H1 (cell line): Measurements from ENCODE around the gene GLIPR1. TPM values are rescaled to one million over a fixed set of nuclear protein-coding genes. Genes with fewer than 3 reads are reported as not detected.
A peak's percentile ranks its signal among the peaks of the same experiment; 100 is the strongest.
"Not testable (repeated sequence)": the region's sequence is repeated elsewhere in the genome, so short reads cannot be mapped to it uniquely, and the experiment has no call there.

Experiments used
- CTCF ChIA-PET: fragments of 300-600 bp; sonication (Branson Sonifier 250); formaldehyde crosslinking; loops from one replicate; lab custom pipeline; 2021; ENCODE audit not compliant: partially characterized antibody; lab: Charles Lee
- POLR2A ChIA-PET: fragments of 300-600 bp; sonication (Branson Sonifier 250); formaldehyde crosslinking; loops from one replicate; lab custom pipeline; 2021; ENCODE audit warnings: inconsistent platforms; ENCODE audit not compliant: partially characterized antibody; lab: Charles Lee
- DNase-seq, 2 experiments: peaks; one replicate each; pipeline versions ENCODE4 v3.0.0 to v3.0.0-alpha.2; 2010 to 2022; ENCODE audit warnings: low spot score in 2 of 2, low read depth in 1 of 2, mixed read lengths in 1 of 2
- FAIRE-seq: peaks from 2 replicates; lab custom pipeline; 2011; peaks lifted over from hg19 to GRCh38; lab: Jason Lieb, UNC
- H2AFZ ChIP-seq: 2 replicates; pipeline ENCODE4 v1.8.1; 2012; ENCODE audit warnings: low read length, inconsistent platforms
- H2AK5ac ChIP-seq: 2 replicates; pipeline ENCODE4 v1.6.1; 2013; ENCODE audit warnings: low read depth, low read length
- H2BK120ac ChIP-seq: replicated peaks from 2 replicates; pipeline ENCODE3; 2013; ENCODE audit warnings: low read depth, low read length, inconsistent platforms
- H2BK12ac ChIP-seq: 2 replicates; pipeline ENCODE4 v1.6.1; 2013; ENCODE audit warnings: low read depth, low read length
- H2BK15ac ChIP-seq: 2 replicates; pipeline ENCODE4 v1.6.1; 2013; ENCODE audit warnings: low read length
- H2BK20ac ChIP-seq: 2 replicates; pipeline ENCODE4 v1.6.1; 2013; ENCODE audit warnings: low read length
- H2BK5ac ChIP-seq: 2 replicates; pipeline ENCODE4 v1.6.1; 2013; ENCODE audit warnings: low read depth, low read length
- H3K14ac ChIP-seq: 2 replicates; pipeline ENCODE4 v1.6.1; 2013; ENCODE audit warnings: inconsistent platforms; ENCODE audit not compliant: insufficient read length
- H3K18ac ChIP-seq: 2 replicates; pipeline ENCODE4 v1.6.1; 2013; ENCODE audit warnings: low read length; ENCODE audit errors: extremely low read depth
- H3K23ac ChIP-seq: 2 replicates; pipeline ENCODE4 v1.6.1; 2013; ENCODE audit warnings: inconsistent platforms; ENCODE audit not compliant: insufficient read length
- H3K23me2 ChIP-seq: 2 replicates; pipeline ENCODE4 v1.6.1; 2013; ENCODE audit warnings: low read depth, low read length
- H3K27ac ChIP-seq: 2 replicates; pipeline ENCODE4 v1.6.1; 2011; ENCODE audit warnings: low read depth, low read length, inconsistent platforms
- H3K27me3 ChIP-seq, 4 experiments: replicated peaks in 1 of 4; 1 replicate in 1 of 4; 2 replicates in 3 of 4; pipeline versions ENCODE4 v1.6.1 to v1.8.1; 2011 to 2013; ENCODE audit warnings: low read length in 3 of 4, mild to moderate bottlenecking in 3 of 4, inconsistent platforms in 2 of 4, mixed read lengths in 2 of 4, moderate library complexity in 1 of 4; ENCODE audit not compliant: control insufficient read depth in 3 of 4, insufficient read depth in 3 of 4; ENCODE audit errors: extremely low read depth in 1 of 4
- H3K36me3 ChIP-seq, 4 experiments: 2 replicates each; pipeline versions ENCODE4 v1.6.1 to v1.8.1; 2011 to 2013; ENCODE audit warnings: mild to moderate bottlenecking in 4 of 4, low read length in 3 of 4, moderate library complexity in 2 of 4, control low read depth in 1 of 4, inconsistent platforms in 1 of 4; ENCODE audit not compliant: insufficient read depth in 4 of 4, control insufficient read depth in 2 of 4
- H3K4ac ChIP-seq: replicated peaks from 2 replicates; pipeline ENCODE3; 2013; ENCODE audit warnings: low read length, low read depth, mixed read lengths, inconsistent platforms; ENCODE audit not compliant: insufficient read length
- H3K4me1 ChIP-seq, 4 experiments: replicated peaks in 1 of 4; 1 replicate in 1 of 4; 2 replicates in 3 of 4; pipeline versions ENCODE4 v1.6.1 to v1.8.1; 2011 to 2013; ENCODE audit warnings: low read length in 3 of 4, inconsistent platforms in 2 of 4, mixed read lengths in 1 of 4; ENCODE audit not compliant: insufficient read depth in 4 of 4, control insufficient read depth in 3 of 4
- H3K4me2 ChIP-seq, 2 experiments: 2 replicates each; pipeline versions ENCODE4 v1.6.1 to v1.8.1; 2011 to 2013; ENCODE audit warnings: low read depth in 2 of 2, low read length in 2 of 2, control low read depth in 1 of 2, inconsistent platforms in 1 of 2, mild to moderate bottlenecking in 1 of 2; ENCODE audit not compliant: insufficient read depth in 1 of 2
- H3K4me3 ChIP-seq, 4 experiments: fragments of 200-600, 300-600 bp in 1 of 4; sonication (generic), shearing (Covaris generic), sonication (Bioruptor Twin) in 1 of 4; 2 replicates each; pipeline versions ENCODE4 v1.5.1 to v1.8.1; 2011 to 2016; ENCODE audit warnings: low read length in 4 of 4, low read depth in 3 of 4, control low read depth in 2 of 4, inconsistent platforms in 2 of 4, mild to moderate bottlenecking in 2 of 4, mixed read lengths in 1 of 4, moderate library complexity in 1 of 4; ENCODE audit not compliant: insufficient read depth in 2 of 4; ENCODE audit errors: extremely low read depth in 1 of 4
- H3K56ac ChIP-seq: replicated peaks from 2 replicates; pipeline ENCODE3; 2013; ENCODE audit warnings: low read depth, mild to moderate bottlenecking, mixed read lengths, low read length, inconsistent platforms; ENCODE audit not compliant: insufficient read length
- H3K79me1 ChIP-seq: 2 replicates; pipeline ENCODE4 v1.6.1; 2013; ENCODE audit warnings: low read depth, low read length, control low read depth
- H3K79me2 ChIP-seq, 2 experiments: 2 replicates each; pipeline versions ENCODE4 v1.6.1 to v1.8.1; 2012 to 2013; ENCODE audit warnings: low read length in 2 of 2, mild to moderate bottlenecking in 2 of 2, inconsistent platforms in 1 of 2; ENCODE audit not compliant: insufficient read depth in 2 of 2, control insufficient read depth in 1 of 2
- H3K9ac ChIP-seq, 4 experiments: replicated peaks in 1 of 4; 1 replicate in 1 of 4; 2 replicates in 3 of 4; pipeline versions ENCODE4 v1.6.1 to v1.8.1; 2011 to 2013; ENCODE audit warnings: low read depth in 3 of 4, low read length in 3 of 4, control low read depth in 2 of 4, mild to moderate bottlenecking in 2 of 4, moderate library complexity in 2 of 4, inconsistent platforms in 1 of 4; ENCODE audit errors: extremely low read depth in 1 of 4
- H3K9me3 ChIP-seq, 2 experiments: 2 replicates each; pipeline versions ENCODE4 v1.6.1 to v1.8.1; 2012 to 2013; ENCODE audit warnings: mild to moderate bottlenecking in 2 of 2, moderate library complexity in 2 of 2, control low read depth in 1 of 2, inconsistent platforms in 1 of 2, low read depth in 1 of 2, low read length in 1 of 2, mixed read lengths in 1 of 2; ENCODE audit not compliant: insufficient read depth in 2 of 2
- H4K20me1 ChIP-seq, 2 experiments: replicated peaks in 1 of 2; 2 replicates each; pipeline versions ENCODE3 to v1.8.1; 2011 to 2013; ENCODE audit warnings: inconsistent platforms in 2 of 2, low read length in 2 of 2, mild to moderate bottlenecking in 1 of 2; ENCODE audit not compliant: insufficient read depth in 2 of 2, control insufficient read depth in 1 of 2
- H4K5ac ChIP-seq: 2 replicates; pipeline ENCODE4 v1.6.1; 2013; ENCODE audit warnings: low read length, low read depth, mixed read lengths, inconsistent platforms; ENCODE audit not compliant: insufficient read length
- H4K8ac ChIP-seq: 2 replicates; pipeline ENCODE4 v1.8.0; 2013; ENCODE audit warnings: mild to moderate bottlenecking, moderate library complexity, low read length, inconsistent platforms; ENCODE audit not compliant: insufficient read depth; ENCODE audit errors: extremely low read depth
- H4K91ac ChIP-seq: replicated peaks from 2 replicates; pipeline ENCODE3; 2013; ENCODE audit warnings: low read length, mixed read lengths, inconsistent platforms; ENCODE audit not compliant: insufficient read length
- BCL11A ChIP-seq, 2 experiments: IDR thresholded peaks; one replicate each; pipeline ENCODE4 v1.6.1; 2011; ENCODE audit warnings: low read depth in 2 of 2, low read length in 2 of 2, mild to moderate bottlenecking in 2 of 2
- CBX5 ChIP-seq: fragments of 300-800, 300-1000 bp; sonication (generic); IDR thresholded peaks from 2 replicates; pipeline ENCODE4 v1.7.1; 2016; ENCODE audit warnings: antibody characterized with exemption, low read length, low read depth
- EGR1 ChIP-seq: IDR thresholded peaks from 2 replicates; pipeline ENCODE4 v1.6.1; 2011; ENCODE audit warnings: low read depth, low read length, borderline replicate concordance
- EP300 ChIP-seq, 2 experiments: IDR thresholded peaks; 1 replicate in 1 of 2; 2 replicates in 1 of 2; pipeline ENCODE4 v1.6.1; 2011 to 2012; ENCODE audit warnings: low read depth in 2 of 2, low read length in 2 of 2, mild to moderate bottlenecking in 2 of 2, borderline replicate concordance in 1 of 2, inconsistent platforms in 1 of 2, moderate library complexity in 1 of 2
- GTF2F1 ChIP-seq: IDR thresholded peaks from 2 replicates; pipeline ENCODE4 v1.6.1; 2012; ENCODE audit warnings: low read depth, low read length, improper control_type of control experiment, borderline replicate concordance
- POLR2AphosphoS5 ChIP-seq: IDR thresholded peaks from 2 replicates; pipeline ENCODE4 v1.6.1; 2011; ENCODE audit warnings: low read depth, low read length
- RFX5 ChIP-seq: IDR thresholded peaks from 2 replicates; pipeline ENCODE4 v1.6.1; 2011; ENCODE audit warnings: low read depth, low read length, improper control_type of control experiment, borderline replicate concordance
- SAP30 ChIP-seq: fragments of 300-600 bp; sonication (generic); IDR thresholded peaks from 2 replicates; pipeline ENCODE4 v1.7.1; 2012; ENCODE audit warnings: low read length, moderate library complexity, mild to moderate bottlenecking, inconsistent platforms; ENCODE audit not compliant: insufficient read depth, insufficient replicate concordance
- SIX5 ChIP-seq: IDR thresholded peaks from 2 replicates; pipeline ENCODE4 v1.6.1; 2011; ENCODE audit warnings: mild to moderate bottlenecking, low read depth, low read length
- SP4 ChIP-seq: IDR thresholded peaks from 2 replicates; pipeline ENCODE4 v1.6.1; 2012; ENCODE audit warnings: low read length, inconsistent platforms
- SRF ChIP-seq: IDR thresholded peaks from 2 replicates; pipeline ENCODE4 v1.6.1; 2011; ENCODE audit warnings: mild to moderate bottlenecking, low read depth, low read length, moderate library complexity
- TCF12 ChIP-seq: IDR thresholded peaks from 2 replicates; pipeline ENCODE4 v1.6.1; 2011; ENCODE audit warnings: low read depth, mild to moderate bottlenecking, low read length
- polyA plus RNA-seq, 7 experiments: library from polyadenylated mRNA; depleted of rRNA in 3 of 7; stranded (reverse) in 5 of 7; unstranded in 2 of 7; fragments of >200 nt in 5 of 7; fragments of 200-250 nt in 2 of 7; gene quantifications; 1 replicate in 5 of 7; 2 replicates in 1 of 7; 4 replicates in 1 of 7; pipeline versions ENCODE4 v1.2.1 to v1.2.3, GENCODE V29; 2011 to 2013; ENCODE audit warnings: missing spikeins in 2 of 7, mixed read lengths in 2 of 7
- total RNA-seq: library from RNA; stranded (reverse); fragmentation: NEBNext Ultra II Directional; extraction: Animal tissue kit (Norgen Biotek cat#: 25700); gene quantifications from 2 replicates; pipeline ENCODE4 v1.2.1, GENCODE V29; 2021

Gene GLIPR1
- total and polyA plus RNA-seq, 2 of the 8 experiments (the other 6 are each of a cell fraction or from before 2014, with no cell fraction given) = 0.23 to 1.5 TPM

GRCh38 chr12:75511116-75512048, 30.8 kb downstream of the GLIPR1 start, which contains the start of gene KRR1 (continued):
- TF ChIP-seq SAP30 = no peak
- TF ChIP-seq SRF = peak; percentile 38; the same call in 1 of the 2 replicates
- TF ChIP-seq BCL11A (IDR thresholded peaks at IDR 0.05; ENCODE audit: low read depth in 2 of 2, low read length in 2 of 2) = no peak
- no peak for TF ChIP-seq EP300 (IDR thresholded peaks at IDR 0.05; ENCODE audit: borderline replicate concordance in 1 of 2, low read depth in 2 of 2, low read length in 2 of 2)
- peak; percentile 71; the same call in 1 of the 2 replicates for TF ChIP-seq GTF2F1
- no peak for TF ChIP-seq EGR1
- no peak for TF ChIP-seq TCF12
- no peak for TF ChIP-seq RFX5
- no peak for TF ChIP-seq CBX5
- peak; percentile 81 for TF ChIP-seq SIX5
- peak; percentile 69 for TF ChIP-seq POLR2AphosphoS5
- no peak; the same call in 1 of the 2 replicates for TF ChIP-seq SP4

GRCh38 chr12:75521224-75521623, 40.7 kb downstream of the GLIPR1 start:
- H3K79me2 ChIP-seq, H3K14ac ChIP-seq, H2AK5ac ChIP-seq, H4K91ac ChIP-seq, H2BK5ac ChIP-seq, H3K79me1 ChIP-seq, H3K36me3 ChIP-seq, H3K27ac ChIP-seq, H2BK120ac ChIP-seq, H3K23me2 ChIP-seq, H2BK12ac ChIP-seq, CTCF ChIA-PET, H3K4ac ChIP-seq, DNase-seq, H3K4me3 ChIP-seq, H3K4me2 ChIP-seq, H4K5ac ChIP-seq, H3K9me3 ChIP-seq, H3K56ac ChIP-seq, H4K20me1 ChIP-seq, H3K23ac ChIP-seq, H2BK20ac ChIP-seq, H2BK15ac ChIP-seq, H3K9ac ChIP-seq, H3K4me1 ChIP-seq, FAIRE-seq, H3K27me3 ChIP-seq, H3K18ac ChIP-seq, H2AFZ ChIP-seq, H4K8ac ChIP-seq, POLR2A ChIA-PET: not testable (repeated sequence)
